ENCODE measurements around the gene RHBDL3.
"Not testable (repeated sequence)": the region's sequence is repeated elsewhere in the genome, so short reads cannot be mapped to it uniquely, and the experiment has no call there.

Gene RHBDL3

DNA sequence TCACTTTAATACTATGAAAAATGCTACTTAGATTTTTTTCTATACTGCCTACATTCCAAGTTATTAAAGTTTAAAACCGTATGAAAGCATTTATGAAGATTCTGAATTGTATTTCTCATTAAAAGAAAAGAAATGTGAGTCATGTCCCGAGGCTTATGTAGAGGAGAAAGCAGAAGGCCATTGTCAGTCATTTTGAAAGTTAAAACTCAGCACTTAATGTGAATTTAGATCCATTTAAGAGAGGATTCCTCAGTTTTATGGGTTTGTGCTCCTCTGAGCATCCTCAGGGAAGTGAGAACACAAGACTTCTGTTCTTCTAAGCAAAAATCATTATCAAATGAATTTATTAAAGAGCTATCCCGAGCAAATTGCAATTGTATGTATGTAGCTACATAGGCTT lies 64.5 kb downstream of the RHBDL3 start:
- DNase-seq = no peak

DNA sequence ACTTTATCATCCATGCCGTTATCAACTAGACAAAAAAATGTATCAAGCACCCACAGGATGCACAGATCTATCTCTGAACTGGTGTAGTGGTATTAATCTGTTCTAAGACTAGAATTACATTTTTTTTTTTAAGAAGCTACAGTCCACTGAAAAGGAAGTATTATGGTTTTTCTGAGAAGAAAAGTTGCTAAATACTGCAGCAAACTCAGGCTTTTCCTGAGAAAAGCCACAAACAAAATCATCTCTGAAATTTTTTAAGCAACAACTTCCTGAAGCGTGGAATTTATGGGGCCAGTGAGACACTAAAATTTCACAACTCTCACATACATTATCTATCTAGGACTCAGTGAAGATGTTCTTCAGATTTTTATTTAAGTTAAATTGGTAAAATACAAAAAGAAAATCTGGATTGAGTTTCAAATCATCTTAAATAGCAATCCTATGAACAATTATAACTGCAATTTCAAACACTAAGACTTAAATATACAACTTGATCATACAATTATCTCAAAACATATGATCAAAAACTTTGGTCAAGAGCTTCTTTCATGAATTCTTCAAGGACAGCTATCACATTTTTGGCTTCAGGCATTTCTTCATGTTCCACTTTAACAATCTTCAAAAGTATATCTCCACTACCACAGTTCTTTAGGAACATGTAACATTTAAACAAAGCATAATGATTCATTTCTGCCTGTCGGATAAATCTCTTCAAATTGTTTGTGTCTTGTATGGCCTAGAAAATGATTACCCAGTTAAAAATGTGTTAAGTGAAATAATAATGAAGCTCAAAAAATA lies 65.8 kb downstream of the RHBDL3 start:
- DNase-seq = no peak

DNA sequence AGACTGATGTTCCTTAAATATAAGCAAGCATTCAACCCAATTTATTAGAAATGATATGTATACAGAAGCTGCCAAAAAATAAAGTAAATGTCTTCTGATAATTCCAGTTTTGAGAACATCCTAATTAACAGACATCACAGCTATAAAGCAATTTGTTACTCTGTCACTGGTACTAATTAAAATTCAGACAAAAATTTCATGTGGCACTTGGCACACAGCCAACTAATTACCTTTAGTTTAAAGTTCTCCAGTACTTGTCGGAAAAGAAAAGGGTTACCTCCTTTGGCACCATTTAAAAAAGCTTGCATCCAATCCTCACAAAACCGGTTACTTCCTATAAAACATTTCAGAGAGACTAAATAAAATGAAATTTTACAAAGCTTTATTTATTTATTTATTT lies 67.6 kb downstream of the RHBDL3 start:
- DNase-seq = no peak

DNA sequence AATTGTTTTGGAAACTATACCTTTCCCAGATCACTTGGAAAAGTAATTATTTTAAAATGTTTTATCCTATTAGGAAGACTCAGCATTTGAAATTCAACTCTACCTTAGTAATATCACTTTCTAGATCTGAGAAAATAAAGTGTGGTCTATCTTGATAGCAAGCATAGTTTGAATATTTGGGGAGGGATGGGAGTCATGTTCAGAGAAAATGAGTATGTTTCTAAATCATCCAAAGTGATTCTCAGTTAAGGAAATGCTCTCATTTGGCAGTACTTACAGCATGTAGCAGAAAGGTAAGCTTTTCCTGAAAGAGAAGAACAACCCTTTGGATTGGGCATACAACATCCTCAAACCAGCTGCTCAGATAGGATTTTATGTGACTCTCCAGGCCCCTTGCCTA lies 69.4 kb downstream of the RHBDL3 start:
- DNase-seq = no peak

DNA sequence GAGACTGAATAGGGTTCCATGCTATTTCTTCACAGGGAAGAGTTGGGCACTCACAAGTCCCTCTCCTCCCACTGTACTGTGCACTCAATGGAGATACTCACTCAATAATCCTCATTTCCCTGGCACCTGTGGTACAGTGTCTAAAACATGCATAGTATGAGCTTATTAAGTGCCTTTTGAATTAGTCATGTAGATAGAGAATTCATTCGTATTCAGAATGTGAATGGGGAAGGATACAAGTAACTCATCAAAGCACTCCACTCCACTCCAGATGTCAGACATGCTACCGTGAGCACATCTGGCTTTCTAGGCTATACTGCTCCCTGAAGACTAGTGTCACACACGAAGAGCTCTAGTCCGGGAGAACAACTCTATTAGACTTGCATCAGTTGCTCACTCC lies 70.1 kb downstream of the RHBDL3 start:
- no peak for DNase-seq

DNA sequence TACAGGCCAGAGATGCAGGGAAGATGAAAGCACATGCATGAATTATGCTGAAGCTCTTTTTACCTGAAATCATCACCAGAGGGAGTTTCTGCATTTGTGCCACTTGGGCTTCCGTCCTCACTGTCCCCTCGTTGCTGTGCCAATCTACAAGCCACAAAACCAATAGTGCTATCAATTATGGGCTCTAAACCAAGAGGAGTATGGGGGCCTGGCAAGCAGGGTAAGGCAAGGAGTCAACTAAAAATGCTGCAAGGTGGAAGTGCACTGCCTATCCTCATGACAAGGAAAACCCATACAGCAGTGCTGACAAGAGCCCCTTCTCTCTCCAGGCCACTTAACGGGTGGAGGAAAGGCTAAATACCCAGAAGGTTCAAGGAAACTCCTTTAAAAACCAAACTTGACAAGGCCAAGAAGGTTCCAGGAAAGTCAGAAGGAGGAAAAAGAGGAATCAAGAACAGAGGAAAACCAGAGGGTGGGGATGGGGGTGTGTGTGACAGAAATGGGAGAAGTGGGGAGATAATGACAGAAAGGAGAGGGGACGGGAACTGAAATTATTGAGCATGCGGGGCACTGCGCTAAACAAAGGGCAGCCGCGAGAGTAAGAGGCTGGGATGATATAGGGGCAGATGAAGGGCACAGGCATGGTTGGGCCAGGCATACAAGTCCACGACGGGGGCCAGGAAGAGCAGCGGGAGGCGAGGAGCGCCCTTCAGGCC lies 75.7 kb downstream of the RHBDL3 start:
- no peak for DNase-seq

DNA sequence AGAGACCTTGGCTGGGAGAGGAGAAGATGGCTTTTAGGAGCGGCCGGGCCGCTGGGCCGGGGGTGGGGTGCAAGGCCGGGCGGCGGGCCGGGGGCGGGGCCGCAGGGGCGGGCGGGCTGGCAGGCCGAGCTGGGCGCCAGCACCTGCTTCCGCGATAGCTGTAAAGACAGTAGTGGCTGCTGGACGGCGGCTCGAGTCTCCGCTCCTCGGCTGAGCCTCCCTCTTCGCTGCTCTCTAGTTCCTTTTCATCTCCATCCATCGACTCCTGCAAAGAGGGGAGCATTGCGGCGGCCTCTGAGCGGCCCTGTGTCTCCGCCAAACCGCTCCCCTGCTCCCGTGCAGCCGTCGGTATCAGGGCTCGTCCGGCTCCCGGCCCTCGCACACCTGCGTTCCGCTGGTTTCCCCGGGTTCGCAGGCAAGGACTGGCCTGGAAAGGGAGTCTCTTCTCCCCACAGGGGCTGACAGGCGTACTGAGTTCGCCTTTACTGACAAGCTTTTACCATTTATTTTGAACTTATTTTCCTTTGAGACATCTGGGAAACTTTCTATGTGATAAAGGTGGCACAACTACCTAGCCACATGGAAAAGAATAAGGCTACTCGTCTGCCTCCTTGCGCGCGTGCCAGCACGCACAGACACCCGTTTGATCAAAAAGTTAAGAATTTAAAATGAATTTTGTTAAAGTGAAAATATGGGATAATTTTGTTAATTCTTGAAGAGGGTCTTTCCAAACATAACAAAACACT lies 76.4 kb downstream of the RHBDL3 start, which contains the start of gene C17orf75:
Gene C17orf75 (minus strand): TSS at position 317 of the 746 bp plus-strand sequence. CDS start 34 bp downstream, at position 283.
- DNase-seq = peak; percentile 40 to 61

DNA sequence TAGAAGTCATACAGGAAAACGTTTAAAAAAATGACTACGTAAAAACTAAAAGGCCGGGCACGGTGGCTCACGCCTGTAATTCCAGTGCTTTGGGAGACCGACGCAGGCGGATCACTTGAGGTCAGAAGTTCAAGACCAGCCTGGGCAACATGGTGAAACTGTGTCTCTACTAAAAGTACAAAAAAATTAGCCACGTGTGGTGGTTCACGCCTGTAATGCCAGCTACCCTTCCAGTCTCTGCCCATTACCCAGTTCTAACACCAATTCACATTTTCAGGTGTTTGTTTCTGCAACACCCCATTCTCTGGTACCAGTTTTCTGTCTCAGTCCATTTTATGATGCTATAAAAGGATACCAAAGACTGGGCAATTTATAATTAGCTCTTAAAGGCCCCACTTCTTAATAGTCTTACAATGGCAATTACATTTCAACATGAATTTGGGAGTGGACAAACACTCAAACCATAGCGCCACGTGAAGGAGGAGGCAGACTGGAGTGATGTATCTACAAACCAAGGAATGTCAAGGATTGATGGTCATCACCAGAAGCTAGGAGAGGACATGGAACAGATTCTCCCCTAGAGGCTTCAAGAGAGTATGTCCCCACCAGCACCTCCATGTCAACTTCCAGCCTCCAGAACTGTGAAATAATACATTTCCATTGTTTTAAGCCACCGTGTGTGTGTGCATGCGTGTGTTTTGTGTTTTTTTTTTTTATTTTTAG lies 77.1 kb downstream of the RHBDL3 start:
- no peak for DNase-seq

DNA sequence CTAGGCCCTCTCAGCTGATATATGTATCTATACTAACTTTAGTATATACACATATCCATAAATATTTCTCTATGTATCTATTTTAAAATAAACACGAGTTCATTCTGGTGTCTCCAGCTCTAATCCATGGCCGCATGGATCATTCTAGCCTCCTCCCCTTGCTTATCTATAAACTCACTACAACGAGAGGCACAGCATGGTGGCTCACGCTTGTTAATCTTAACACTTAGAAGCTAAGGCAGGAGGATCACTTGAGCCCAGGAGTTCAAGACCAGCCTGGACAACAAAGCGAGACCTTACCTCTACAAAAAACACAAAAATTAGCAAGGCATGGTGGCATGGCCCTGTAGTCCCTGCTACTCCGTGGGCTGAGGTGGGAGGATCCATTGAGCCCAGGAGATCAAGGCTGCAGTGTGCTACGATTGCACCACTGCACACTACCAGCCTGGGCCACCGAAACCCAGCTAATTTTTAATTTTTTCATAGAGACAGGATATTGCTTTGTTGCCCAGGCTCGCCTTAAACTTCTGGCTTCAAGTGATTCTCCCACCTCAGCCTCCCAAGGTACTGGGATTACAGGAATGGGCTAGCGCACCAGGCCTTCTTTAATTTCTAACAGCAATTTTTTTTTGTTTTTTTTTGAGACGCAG lies 80.4 kb downstream of the RHBDL3 start:
- no peak for DNase-seq

DNA sequence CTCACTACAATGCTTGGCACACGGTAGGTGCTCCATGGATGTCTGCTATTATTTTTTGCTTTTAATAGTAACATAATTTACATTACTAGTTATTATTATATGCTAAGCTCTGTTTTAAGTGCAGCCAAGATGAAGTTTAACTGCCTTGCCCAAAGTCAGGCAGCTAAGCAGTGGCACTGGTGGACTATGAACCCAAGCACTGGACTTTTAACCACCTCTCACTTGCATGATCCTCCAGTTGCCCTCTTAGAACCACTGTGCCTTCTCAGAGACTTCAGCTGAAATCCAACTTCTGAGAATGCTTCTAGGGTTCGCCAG lies 82.8 kb downstream of the RHBDL3 start:
- DNase-seq = no peak

DNA sequence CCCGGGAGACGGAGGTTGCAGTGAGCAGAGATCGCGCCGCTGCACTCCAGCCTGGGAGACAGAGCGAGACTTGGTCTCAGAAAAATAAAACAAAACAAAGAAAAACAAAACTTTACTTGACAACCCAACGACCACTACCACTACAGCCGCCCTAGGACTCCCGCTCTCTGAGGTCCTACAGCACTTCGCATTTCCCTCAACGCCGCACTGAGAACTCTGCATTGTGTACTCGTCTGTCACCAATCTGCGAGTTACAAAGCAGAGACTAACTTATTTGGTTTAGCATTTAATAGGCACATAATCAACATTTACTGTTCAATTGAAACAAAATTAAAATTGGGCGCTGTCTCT lies 83.8 kb downstream of the RHBDL3 start:
- DNase-seq = no peak

DNA sequence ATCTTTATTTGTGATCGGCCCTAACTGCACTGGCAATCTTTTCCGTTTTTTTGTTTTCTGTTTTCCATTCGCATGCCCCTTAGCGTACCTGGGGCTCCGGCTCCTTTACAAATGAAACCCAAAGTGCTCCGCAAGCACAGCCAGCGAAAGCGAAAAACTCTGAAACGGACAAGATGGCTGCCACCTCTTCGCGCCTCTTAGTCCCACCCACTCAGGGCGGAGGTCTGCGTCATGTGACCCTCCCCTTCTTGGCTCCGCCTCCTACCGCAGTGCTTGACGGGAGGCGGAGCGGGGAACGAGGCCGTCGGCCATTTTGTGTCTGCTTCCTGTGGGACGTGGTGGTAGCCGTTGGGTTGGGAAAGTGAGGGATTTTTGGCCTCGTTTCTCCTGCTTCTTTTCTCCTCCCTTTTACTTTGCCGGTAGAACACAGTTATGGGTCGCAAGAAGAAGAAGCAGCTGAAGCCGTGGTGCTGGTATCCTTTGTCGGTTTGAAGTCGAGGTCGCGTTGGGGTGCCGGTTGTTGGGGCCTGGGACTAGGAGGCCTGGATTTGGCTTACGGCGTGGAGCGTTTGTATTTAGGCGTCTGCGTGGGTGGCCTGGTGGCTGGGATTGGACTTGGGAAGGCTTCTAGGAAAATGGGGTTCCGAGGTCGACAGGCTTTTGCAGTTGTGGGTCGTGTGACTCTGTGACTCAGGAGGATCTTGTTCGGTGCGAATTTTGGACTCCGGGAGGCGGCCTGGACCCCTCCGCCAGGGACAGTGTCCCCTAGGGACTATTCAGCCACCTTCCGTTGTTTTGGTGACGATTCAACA lies 84.4 kb downstream of the RHBDL3 start, which contains the start of gene ZNF207:
Gene ZNF207 (plus strand): TSS at position 304 of the 812 bp plus-strand sequence. CDS start 129 bp downstream, at position 433.
- DNase-seq = peak; percentile 90 to 92

DNA sequence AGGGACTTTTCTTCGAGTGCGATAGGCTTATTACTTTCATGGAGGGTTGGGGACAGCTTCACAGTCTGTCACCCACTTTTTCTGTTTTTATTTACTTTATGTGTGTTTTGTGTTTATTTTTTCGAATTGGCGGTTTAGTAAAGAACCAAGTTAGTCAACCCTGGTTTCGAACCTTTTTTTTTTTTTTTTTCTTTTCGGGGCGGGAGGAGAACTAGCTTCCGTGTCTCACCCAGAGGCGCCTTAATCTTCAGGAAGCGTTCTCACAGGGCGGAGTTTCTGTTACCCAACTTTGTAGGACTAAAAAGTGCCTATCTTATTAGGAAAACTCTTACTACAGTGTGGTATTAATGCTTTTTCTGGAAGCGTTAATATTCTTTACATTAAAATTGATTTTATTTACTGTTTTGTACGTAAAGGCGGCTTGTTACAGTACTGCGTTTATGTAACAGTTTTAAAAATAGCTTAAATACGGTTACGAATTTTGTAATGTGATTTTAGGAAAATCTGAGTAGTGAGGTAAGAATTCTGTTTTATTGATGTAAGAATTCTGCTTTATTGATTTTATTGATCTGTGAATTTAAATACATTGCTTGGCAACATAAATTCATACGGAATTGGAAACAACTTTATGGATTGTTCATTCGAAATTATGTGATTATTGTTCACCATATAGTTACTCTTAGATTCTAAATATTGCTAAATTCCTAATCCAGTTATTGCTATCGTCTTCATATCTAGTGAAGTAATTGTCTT lies 85.2 kb downstream of the RHBDL3 start:
- DNase-seq = no peak

DNA sequence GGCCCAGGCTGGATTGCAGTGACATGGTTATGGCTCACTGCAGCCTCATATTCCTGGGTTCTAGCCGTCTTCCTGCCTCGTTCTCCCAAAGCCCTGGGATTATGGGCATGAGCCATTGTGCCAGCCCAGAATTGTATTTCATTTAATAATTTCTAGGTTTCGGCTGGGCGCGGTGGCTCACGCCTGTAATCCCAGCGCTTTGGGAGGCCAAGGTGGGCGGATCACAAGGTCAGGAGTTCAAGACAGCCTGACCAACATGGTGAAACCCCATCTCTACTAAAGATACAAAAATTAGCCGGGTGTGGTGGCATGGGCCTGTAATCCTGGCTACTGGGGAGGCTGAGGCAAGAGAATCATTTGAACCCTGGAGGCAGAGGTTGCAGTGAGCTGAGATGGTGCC lies 87.1 kb downstream of the RHBDL3 start:
- not testable (repeated sequence) for DNase-seq

DNA sequence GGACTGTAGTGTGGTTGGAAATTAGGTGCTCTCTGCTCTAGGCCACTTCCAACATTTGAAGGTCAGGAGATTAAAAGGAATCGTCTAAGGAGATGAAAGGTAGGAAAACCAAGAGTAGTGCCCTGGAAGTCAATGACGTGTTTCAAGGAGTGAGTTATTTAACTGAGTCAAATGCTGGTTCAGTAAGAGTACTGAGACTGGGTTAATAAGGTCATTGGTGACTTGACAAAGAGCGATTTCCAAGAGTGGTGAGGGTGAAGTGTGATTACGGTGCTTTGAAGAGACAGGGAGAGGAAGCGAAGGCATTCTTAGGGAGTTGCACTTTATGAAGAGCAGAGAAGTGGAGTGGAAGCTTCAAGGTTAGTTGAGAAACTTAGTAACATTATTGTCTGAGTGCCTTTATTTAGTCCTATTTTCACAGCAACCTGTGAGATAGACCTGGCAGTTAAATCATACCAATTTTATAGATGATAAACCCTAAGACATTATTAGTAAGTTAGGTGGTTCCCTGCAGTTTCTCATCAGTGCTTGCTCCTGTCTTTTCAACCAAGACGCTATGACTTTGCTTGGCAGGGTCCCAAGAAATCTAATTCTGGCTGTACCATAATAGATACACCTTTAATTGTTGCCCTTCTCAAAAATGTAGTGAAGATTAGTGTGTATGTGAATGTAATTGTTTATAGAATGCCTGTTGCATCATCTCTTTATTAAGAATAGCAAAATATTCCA lies 90.2 kb downstream of the RHBDL3 start:
- DNase-seq = no peak

DNA sequence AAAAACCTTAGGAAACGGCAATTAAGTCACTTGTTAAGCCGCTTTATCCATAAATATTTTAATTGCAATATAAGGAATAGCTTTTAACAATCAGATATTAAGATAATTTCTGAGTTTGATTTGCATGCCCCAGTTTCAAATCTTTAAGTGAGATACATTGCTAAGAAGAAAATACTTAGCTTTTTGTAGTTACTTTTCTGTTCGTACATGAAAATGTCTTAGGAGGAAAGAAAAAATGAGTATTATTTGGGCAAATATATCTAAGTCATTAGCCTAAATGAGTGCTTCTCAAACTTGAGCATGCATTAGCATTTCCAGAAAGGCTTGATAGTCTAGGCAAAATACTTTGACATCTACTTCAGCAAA lies 90.7 kb downstream of the RHBDL3 start:
- DNase-seq = no peak

DNA sequence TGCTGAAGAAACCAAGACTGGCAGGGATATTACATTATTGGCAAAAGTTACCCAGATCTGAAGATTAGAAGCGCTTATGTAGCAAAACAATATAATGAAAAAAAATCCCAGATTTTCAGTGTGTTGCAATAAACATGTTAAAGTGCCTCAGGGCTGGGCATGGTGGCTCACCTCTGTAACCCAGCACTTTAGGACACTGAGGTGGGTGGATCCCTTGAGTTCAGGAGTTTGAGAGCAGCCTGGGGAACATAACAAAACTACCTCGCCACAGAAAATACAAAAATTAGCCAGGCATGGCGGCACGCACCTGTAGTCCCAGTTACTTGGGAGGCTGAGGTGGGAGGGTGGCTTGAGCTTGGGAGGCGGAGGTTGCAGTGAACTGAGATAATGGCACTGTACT lies 91.1 kb downstream of the RHBDL3 start:
- DNase-seq = no peak

DNA sequence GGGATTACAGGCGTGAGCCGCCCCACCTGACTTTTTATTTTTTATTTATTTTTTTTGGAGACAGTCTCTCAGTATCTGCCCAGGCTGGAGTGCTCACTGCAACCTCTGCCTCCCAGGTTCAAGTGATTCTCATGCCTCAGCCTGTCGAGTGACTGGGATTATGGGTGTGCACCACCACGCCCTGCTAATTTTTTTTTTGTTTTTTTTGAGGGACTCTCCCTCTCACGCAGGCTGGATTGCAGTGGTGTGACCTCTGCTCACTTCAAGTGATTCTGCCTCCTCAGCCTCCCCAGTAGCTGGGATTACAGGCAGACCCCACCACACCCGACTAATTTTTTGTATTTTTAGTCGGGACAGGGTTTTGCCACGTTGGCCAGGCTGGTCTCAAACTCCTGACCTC lies 92.0 kb downstream of the RHBDL3 start:
- no peak for DNase-seq

DNA sequence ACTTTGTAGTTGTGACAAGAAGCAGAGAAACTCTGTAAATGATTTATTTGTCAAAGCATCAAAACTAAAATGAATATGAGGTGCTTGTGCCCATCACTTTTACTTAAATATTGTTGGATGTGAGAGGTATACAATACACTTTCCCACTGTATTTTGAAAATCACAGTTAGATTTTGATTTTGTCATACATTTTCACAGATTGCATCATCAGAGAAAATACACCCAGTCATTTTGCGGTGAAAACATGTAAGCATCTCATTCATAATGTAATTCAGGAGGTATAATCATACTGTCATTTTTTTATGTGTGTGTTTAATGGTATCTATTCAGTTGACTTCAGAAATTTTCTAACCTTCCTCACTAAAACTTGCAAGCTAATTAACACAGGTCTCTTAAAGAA lies 95.6 kb downstream of the RHBDL3 start:
- DNase-seq = no peak

DNA sequence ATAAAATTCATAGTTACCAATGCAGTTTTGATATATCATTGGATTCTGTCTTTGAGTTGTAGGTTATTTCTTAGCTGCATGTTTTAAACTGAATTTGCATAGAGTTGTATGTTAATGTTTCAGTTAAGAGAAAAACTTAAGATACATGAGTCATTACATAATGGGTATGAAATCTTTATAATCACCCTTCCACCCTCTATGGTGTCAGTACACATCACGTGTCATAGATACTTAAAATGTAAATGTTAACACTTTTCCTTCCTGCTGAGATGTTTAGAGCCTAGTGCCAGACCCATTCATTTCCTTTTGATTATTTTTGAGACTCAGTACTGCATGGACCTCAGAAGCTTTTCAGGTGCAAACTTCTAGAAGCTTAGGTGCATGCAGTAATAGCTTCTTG lies 104.8 kb downstream of the RHBDL3 start:
- no peak for DNase-seq

All from NCI-H187 (cell line).